GM12801 (cell line): ENCODE results near the gene EXOC3L1.

Experiments
- CTCF ChIP-seq: IDR thresholded peaks from one replicate; pipeline ENCODE4 v1.5.1; 2011; ENCODE audit warnings: control low read depth; ENCODE audit not compliant: insufficient read length; ENCODE audit errors: extremely low read depth

EXOC3L1 gene

GRCh38 chr16:67190041-67190440, at the start of gene EXOC3L1:
TSS of gene EXOC3L1 (minus strand) at chr16:67190136. CDS start at chr16:67189676, 460 bp downstream.
- TF ChIP-seq CTCF = no peak

GRCh38 chr16:67238806-67239470, 49.0 kb upstream of the EXOC3L1 start:
- TF ChIP-seq CTCF = no peak

GRCh38 chr16:67238278-67238575, 48.3 kb upstream of the EXOC3L1 start:
- no peak for TF ChIP-seq CTCF

GRCh38 chr16:67237396-67238277, 47.7 kb upstream of the EXOC3L1 start:
- no peak for TF ChIP-seq CTCF

- no peak for TF ChIP-seq CTCF
Measured at GRCh38 chr16:67236563-67237395, 46.8 kb upstream of the EXOC3L1 start.

- TF ChIP-seq CTCF = no peak
Measured at GRCh38 chr16:67235816-67236562, 46.1 kb upstream of the EXOC3L1 start.
